Urinary bladder (tissue), 4 donors: ENCODE data around the gene SLC12A4. TPM values are rescaled to one million over a fixed set of nuclear protein-coding genes. Genes with fewer than 3 reads are reported as not detected.
A peak's percentile ranks its signal among the peaks of the same experiment; 100 is the strongest.

Source experiments
- DNase-seq: peaks from one replicate; pipeline ENCODE4 v3.0.0-alpha.2; 2015; ENCODE audit errors: extremely low spot score
- H3K27ac ChIP-seq: one replicate; pipeline ENCODE4 v1.5.1; 2013; ENCODE audit warnings: low read depth, mild to moderate bottlenecking, moderate library complexity
- H3K36me3 ChIP-seq: one replicate; pipeline ENCODE4 v1.6.1; 2013; ENCODE audit warnings: mild to moderate bottlenecking, moderate library complexity; ENCODE audit not compliant: insufficient read depth
- H3K4me1 ChIP-seq: one replicate; pipeline ENCODE4 v1.6.1; 2013; ENCODE audit warnings: mild to moderate bottlenecking, moderate library complexity; ENCODE audit not compliant: insufficient read depth
- H3K4me3 ChIP-seq: one replicate; pipeline ENCODE4 v1.5.1; 2013; ENCODE audit warnings: low read depth, low read length
- WGBS: extraction: QIAGEN DNeasy Blood & Tissue Kit; methylation state at CpG from one replicate; pipeline ENCODE4 v1.1.7; 2013; 5-methylcytosine and 5-hydroxymethylcytosine counted together
- polyA plus RNA-seq: library from polyadenylated mRNA; stranded (reverse); fragments of 200-250 nt; gene quantifications from one replicate; pipeline ENCODE4 v1.2.3, GENCODE V29; 2013
- small RNA-seq: library from RNA; depleted of rRNA; stranded (forward); fragments of <200 nt; gene quantifications from one replicate; pipeline ENCODE3, GENCODE V24; 2014
- total RNA-seq: library from RNA; depleted of rRNA; stranded (reverse); fragments of >200 nt; gene quantifications from one replicate; pipeline ENCODE4 v1.2.3, GENCODE V29; 2014
- donor health status: healthy with polysubstance abuse.
- donor health status: healthy.

SLC12A4 gene
- total and polyA plus RNA-seq, 2 donors, result 42.4 to 50.7 TPM

DNA sequence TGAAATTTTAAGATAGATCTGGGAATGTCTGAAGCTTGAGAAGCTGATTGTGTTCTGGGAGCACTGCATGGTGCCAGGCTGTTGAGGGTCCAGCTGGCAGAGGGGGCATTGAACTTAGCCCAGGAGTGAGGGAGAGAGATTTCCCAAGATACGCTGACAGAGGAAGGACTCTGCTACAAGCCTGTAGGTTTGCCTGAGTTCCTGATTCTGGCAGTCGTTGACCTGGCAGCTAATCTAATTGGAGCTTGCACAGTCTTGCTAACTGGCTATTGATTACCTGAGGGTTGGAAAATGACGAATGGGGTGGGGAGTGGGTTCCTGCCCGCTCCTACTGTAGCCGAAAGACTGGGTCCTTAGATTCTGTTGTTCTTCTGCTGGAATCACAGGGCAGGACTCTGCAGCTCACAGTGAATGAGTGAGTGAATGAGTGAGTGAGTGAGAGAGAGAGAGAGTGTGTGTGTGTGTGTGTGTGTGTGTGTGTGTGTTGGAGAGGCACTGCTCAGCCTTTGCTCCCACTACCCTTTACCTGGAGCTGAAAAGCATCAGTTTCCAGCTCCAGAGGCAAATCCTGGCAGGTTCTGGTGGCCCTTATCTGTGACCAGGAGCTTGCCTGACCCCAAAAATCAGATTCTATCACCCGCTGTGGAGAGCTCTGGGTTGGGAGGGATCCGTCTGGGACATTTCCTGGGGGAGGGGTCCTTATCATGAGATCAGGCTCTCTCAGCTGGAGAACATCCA is 53.5 kb downstream of the SLC12A4 start:
- Histone ChIP-seq H3K27ac (no peak overlapping the region), H3K4me1 (no peaks in the 10 kb centered on the region), H3K36me3 (no peaks in the 10 kb centered on the region), H3K4me3 (no peak overlapping the region)
- no peak for DNase-seq
- 70% methylated on average over 7 of the region's 7 CpGs for WGBS

GRCh38 chr16:67910158-67910557 is 58.3 kb downstream of the SLC12A4 start:
- Histone ChIP-seq H3K4me1 (no peaks in the 10 kb centered on the region), H3K36me3 (no peaks in the 10 kb centered on the region), H3K4me3 (no peak overlapping the region), H3K27ac (no peak overlapping the region)
- DNase-seq, result no peak
- WGBS, result 52% methylated on average over 2 of the region's 2 CpGs

- DNase-seq, result no peak
- 93% methylated on average over 36 of the region's 36 CpGs for WGBS
- H3K4me3 ChIP-seq, result no peak overlapping the region
- no peaks in the 10 kb centered on the region for H3K4me1 ChIP-seq
- no peaks in the 10 kb centered on the region for H3K36me3 ChIP-seq
- H3K27ac ChIP-seq, result no peak overlapping the region
Measured at GRCh38 chr16:67909056-67909742, 59.2 kb downstream of the SLC12A4 start.

- Histone ChIP-seq H3K27ac (no peak overlapping the region), H3K36me3 (no peaks in the 10 kb centered on the region), H3K4me3 (no peak overlapping the region), H3K4me1 (no peaks in the 10 kb centered on the region)
- WGBS, result 89% methylated on average over 11 of the region's 11 CpGs
- no peak for DNase-seq
Measured at GRCh38 chr16:67907397-67908180, 60.8 kb downstream of the SLC12A4 start.

DNA sequence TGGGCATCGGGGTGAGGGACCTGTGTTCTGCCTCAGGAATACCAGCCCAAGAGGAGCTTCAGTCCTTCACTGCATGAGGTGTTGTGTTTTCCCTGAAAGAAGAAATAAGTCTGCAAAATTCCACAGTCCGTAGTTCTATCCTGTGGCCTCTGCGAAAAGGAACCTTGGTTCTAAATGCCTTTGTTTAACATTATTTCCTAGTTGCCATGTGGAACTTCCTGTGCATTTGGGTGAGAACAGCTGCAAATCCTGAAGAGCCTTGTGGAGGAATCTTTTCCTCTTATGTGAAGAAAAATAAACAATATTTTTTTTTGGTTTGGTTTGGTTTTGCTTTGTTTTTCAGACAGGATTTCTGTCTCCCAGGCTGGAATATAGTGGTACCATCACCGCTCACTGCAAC is 65.6 kb downstream of the SLC12A4 start:
- WGBS, result 71% methylated on average over 4 of the region's 4 CpGs
- DNase-seq, result no peak
- no peak overlapping the region for H3K27ac ChIP-seq
- no peaks in the 10 kb centered on the region for H3K4me1 ChIP-seq
- H3K4me3 ChIP-seq, result no peak overlapping the region
- no peaks in the 10 kb centered on the region for H3K36me3 ChIP-seq

DNA sequence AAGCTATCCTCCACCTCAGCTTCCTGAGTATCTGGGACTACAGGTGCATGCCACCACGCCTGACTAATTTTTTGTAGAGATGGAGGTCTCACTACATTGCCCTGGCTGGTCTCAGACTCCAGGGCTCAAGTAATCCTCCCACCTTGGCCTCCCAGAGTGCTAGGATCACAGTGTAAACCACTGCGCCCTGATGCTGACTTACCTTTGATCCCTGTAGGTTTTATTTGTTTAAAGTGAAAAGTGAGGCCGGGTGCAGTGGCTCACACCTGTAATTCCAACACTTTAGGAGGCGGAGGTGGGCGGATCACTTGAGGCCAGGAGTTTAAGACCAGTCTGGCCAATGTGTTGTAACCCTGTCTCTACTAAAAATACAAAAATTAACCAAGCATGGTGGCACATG is 66.7 kb downstream of the SLC12A4 start:
- H3K36me3 ChIP-seq, result no peaks in the 10 kb centered on the region
- DNase-seq, result no peak
- WGBS, result 93% methylated on average over 5 of the region's 5 CpGs
- H3K4me3 ChIP-seq, result no peak overlapping the region
- H3K27ac ChIP-seq, result no peak overlapping the region
- no peaks in the 10 kb centered on the region for H3K4me1 ChIP-seq

DNA sequence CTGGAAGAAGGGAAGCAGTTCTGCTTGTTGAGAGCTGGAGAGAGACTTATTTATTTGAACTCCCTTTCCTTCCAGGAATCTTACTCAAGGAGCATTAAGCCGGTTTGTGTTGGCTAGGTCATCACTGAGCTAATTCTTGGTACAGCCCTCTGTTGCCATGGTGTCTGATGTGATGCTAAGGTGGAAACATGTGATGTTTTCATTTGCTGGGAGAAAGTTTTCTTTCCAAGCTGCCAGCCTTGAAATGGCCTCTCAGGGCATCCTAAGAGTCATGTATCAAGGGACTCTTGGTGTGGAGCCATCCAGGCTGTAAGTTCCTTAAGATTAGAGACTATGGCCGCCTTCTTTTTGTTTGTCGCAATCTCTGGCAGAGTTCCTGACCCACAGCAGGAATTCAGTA is 71.2 kb downstream of the SLC12A4 start:
- H3K4me1 ChIP-seq, result no peaks in the 10 kb centered on the region
- 63% methylated on average over 3 of the region's 3 CpGs for WGBS
- no peaks in the 10 kb centered on the region for H3K36me3 ChIP-seq
- H3K4me3 ChIP-seq, result no peak overlapping the region
- H3K27ac ChIP-seq, result no peak overlapping the region
- no peak for DNase-seq

DNA sequence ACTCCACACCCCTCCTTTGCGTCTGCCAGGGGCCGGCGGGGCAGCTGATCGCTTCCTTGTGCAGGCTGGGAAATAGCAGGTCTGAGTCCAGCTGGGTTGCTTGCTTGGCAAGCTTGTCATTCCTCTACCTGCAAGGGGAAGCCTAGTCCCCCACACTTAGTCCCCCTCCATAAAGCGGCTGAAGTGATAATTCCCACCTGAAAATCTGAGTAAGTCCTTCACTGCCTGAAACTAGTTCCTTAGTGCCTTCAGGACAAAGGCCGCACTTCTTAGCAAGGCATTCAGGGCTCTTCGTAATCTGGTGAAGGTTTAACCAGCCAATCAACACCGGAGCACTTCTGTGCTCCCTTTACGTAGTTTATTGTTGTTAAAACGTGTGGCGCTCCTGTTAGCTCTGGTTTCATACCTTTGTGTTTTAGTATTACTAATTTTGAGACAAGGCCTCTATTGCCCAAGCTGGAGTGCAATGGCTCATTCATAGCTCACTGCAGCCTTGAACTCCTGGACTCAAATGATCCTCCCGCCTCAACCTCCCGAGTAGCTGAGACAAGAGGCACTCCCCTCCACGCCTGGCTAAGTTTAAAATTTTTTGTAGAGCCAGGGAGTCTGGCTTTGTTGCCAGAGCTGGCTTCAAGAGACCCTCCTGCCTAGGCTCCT is 74.6 kb downstream of the SLC12A4 start:
- H3K27ac ChIP-seq, result peak overlapping the region; percentile 99
- 18% methylated on average over 14 of the region's 14 CpGs for WGBS
- peak overlapping the region; percentile 87 for H3K4me3 ChIP-seq
- no peaks in the 10 kb centered on the region for H3K4me1 ChIP-seq
- no peaks in the 10 kb centered on the region for H3K36me3 ChIP-seq
- DNase-seq, result no peak

Small RNA genes within 50 kb of the gene (small RNA-seq; reads per million reads assigned to genes)
- not detected for gene RNU6-359P

Other genes with a start within 250 kb of the SLC12A4 start
- 16.1 TPM for gene GFOD2, start 249.3 kb downstream of the SLC12A4 start, total RNA-seq
- gene GFOD2, start 249.3 kb downstream of the SLC12A4 start, polyA plus RNA-seq, result 19.4 TPM
- gene RANBP10, start 162.1 kb downstream of the SLC12A4 start, total RNA-seq, result 6.0 TPM
- gene RANBP10, start 162.1 kb downstream of the SLC12A4 start, polyA plus RNA-seq, result 14.1 TPM
- gene TSNAXIP1, start 161.7 kb downstream of the SLC12A4 start, total RNA-seq, result 1.2 TPM
- gene TSNAXIP1, start 161.7 kb downstream of the SLC12A4 start, polyA plus RNA-seq, result 2.0 TPM
- gene THAP11, start 126.3 kb downstream of the SLC12A4 start, total RNA-seq, result 27.2 TPM
- 42.2 TPM for gene THAP11, start 126.3 kb downstream of the SLC12A4 start, polyA plus RNA-seq
- 70.6 TPM for gene NUTF2, start 121.7 kb downstream of the SLC12A4 start, total RNA-seq
- 117 TPM for gene NUTF2, start 121.7 kb downstream of the SLC12A4 start, polyA plus RNA-seq
- 16.5 TPM for gene CENPT, start 120.9 kb downstream of the SLC12A4 start, total RNA-seq
- 49.4 TPM for gene CENPT, start 120.9 kb downstream of the SLC12A4 start, polyA plus RNA-seq
- gene EDC4, start 95.6 kb downstream of the SLC12A4 start, total RNA-seq, result 31.8 TPM
- gene EDC4, start 95.6 kb downstream of the SLC12A4 start, polyA plus RNA-seq, result 43.2 TPM
- not detected for gene NRN1L, start 83.8 kb downstream of the SLC12A4 start, total RNA-seq
- gene NRN1L, start 83.8 kb downstream of the SLC12A4 start, polyA plus RNA-seq, result 1.9 TPM
- 9.9 TPM for gene PSKH1, start 75.4 kb downstream of the SLC12A4 start, total RNA-seq
- 39.0 TPM for gene PSKH1, start 75.4 kb downstream of the SLC12A4 start, polyA plus RNA-seq
- gene CTRL, start 36.8 kb downstream of the SLC12A4 start, total RNA-seq, result not detected
- gene CTRL, start 36.8 kb downstream of the SLC12A4 start, polyA plus RNA-seq, result 0.91 TPM
- 26.1 TPM for gene PSMB10, start 31.8 kb downstream of the SLC12A4 start, total RNA-seq
- 74.1 TPM for gene PSMB10, start 31.8 kb downstream of the SLC12A4 start, polyA plus RNA-seq
- gene LCAT, start 24.5 kb downstream of the SLC12A4 start, total RNA-seq, result 10.2 TPM
- gene LCAT, start 24.5 kb downstream of the SLC12A4 start, polyA plus RNA-seq, result 18.5 TPM
- not detected for gene DPEP3, start 11.9 kb upstream of the SLC12A4 start, total RNA-seq
- gene DPEP3, start 11.9 kb upstream of the SLC12A4 start, polyA plus RNA-seq, result 0.09 TPM
- gene DPEP2, start 30.8 kb upstream of the SLC12A4 start, total RNA-seq, result 2.3 TPM
- 2.5 TPM for gene DPEP2, start 30.8 kb upstream of the SLC12A4 start, polyA plus RNA-seq
- gene DPEP2NB, start 47.3 kb upstream of the SLC12A4 start, total RNA-seq, result not detected
- gene DPEP2NB, start 47.3 kb upstream of the SLC12A4 start, polyA plus RNA-seq, result not detected
- 6.4 TPM for gene DDX28, start 54.6 kb upstream of the SLC12A4 start, total RNA-seq
- gene DDX28, start 54.6 kb upstream of the SLC12A4 start, polyA plus RNA-seq, result 11.5 TPM
- 14.7 TPM for gene DUS2, start 54.6 kb upstream of the SLC12A4 start, total RNA-seq
- 8.5 TPM for gene DUS2, start 54.6 kb upstream of the SLC12A4 start, polyA plus RNA-seq
- 27.1 TPM for gene NFATC3, start 116.7 kb upstream of the SLC12A4 start, total RNA-seq
- gene NFATC3, start 116.7 kb upstream of the SLC12A4 start, polyA plus RNA-seq, result 20.2 TPM